HepG2 (cell line): ENCODE data around the gene MEIOB. TPM values are rescaled to one million over a fixed set of nuclear protein-coding genes. Genes with fewer than 3 reads are reported as not detected.
A peak's percentile ranks its signal among the peaks of the same experiment; 100 is the strongest.

Experiments
- ASH2L ChIP-seq: fragments of 300-600, 200-600 bp; sonication (generic); IDR thresholded peaks from 2 replicates; pipeline ENCODE4 v1.7.0; 2017; ENCODE audit warnings: low read depth, mild to moderate bottlenecking, moderate library complexity, mixed read lengths, low read length; ENCODE audit not compliant: insufficient read length
- CREM ChIP-seq, 2 experiments: sonication (generic) in 1 of 2; formaldehyde crosslinking in 1 of 2; IDR thresholded peaks; 2 replicates each; pipeline versions ENCODE4 v1.4.0 to v1.6.1; 2016 to 2020; ENCODE audit warnings: antibody characterized with exemption in 1 of 2, mild to moderate bottlenecking in 1 of 2, missing genetic modification reagents in 1 of 2
- IKZF4 ChIP-seq: sonication (generic); formaldehyde crosslinking; IDR thresholded peaks from 2 replicates; pipeline ENCODE4 v1.5.1; 2020; ENCODE audit warnings: borderline replicate concordance, mild to moderate bottlenecking, low read depth, missing genetic modification reagents; ENCODE audit errors: not compliant biosample characterization
- NFIC ChIP-seq: IDR thresholded peaks from 2 replicates; pipeline ENCODE4 v1.6.1; 2012; ENCODE audit warnings: mild to moderate bottlenecking, low read length, inconsistent platforms
- NR1H2 ChIP-seq: sonication (generic); formaldehyde crosslinking; IDR thresholded peaks from 2 replicates; pipeline ENCODE4 v1.8.1; 2022; ENCODE audit warnings: low read depth, missing genetic modification reagents, borderline replicate concordance
- NR2F6 ChIP-seq, 2 experiments: IDR thresholded peaks; 2 replicates each; pipeline ENCODE4 v1.6.1; 2016; ENCODE audit warnings: antibody characterized with exemption in 1 of 2, mild to moderate bottlenecking in 1 of 2
- RARG ChIP-seq: sonication (generic); formaldehyde crosslinking; IDR thresholded peaks from 2 replicates; pipeline ENCODE4 v1.4.0; 2020; ENCODE audit warnings: low read depth, mild to moderate bottlenecking, missing genetic modification reagents
- RXRB ChIP-seq: IDR thresholded peaks from 2 replicates; pipeline ENCODE4 v1.6.1; 2016; ENCODE audit warnings: borderline replicate concordance, missing genetic modification reagents, missing compliant biosample characterization
- ZNF329 ChIP-seq: sonication (generic); formaldehyde crosslinking; IDR thresholded peaks from 2 replicates; pipeline ENCODE4 v1.9.0; 2021; ENCODE audit warnings: low read depth, mild to moderate bottlenecking, missing genetic modification reagents
- ZNF333 ChIP-seq: sonication (generic); formaldehyde crosslinking; IDR thresholded peaks from 2 replicates; pipeline ENCODE4 v1.4.0; 2020; ENCODE audit warnings: mild to moderate bottlenecking, missing genetic modification reagents, borderline replicate concordance
- ZNF589 ChIP-seq: sonication (generic); formaldehyde crosslinking; conservative IDR thresholded peaks from 2 replicates; pipeline ENCODE4 v1.8.0; 2022; ENCODE audit warnings: mild to moderate bottlenecking, moderate library complexity, missing genetic modification reagents
- ZNF605 ChIP-seq: sonication (generic); formaldehyde crosslinking; IDR thresholded peaks from 2 replicates; pipeline ENCODE4 v1.8.0; 2022; ENCODE audit warnings: mild to moderate bottlenecking, missing genetic modification reagents
- ZNF607 ChIP-seq: sonication (generic); formaldehyde crosslinking; IDR thresholded peaks from 2 replicates; pipeline ENCODE4 v1.5.1; 2020; ENCODE audit warnings: missing genetic modification reagents, mild to moderate bottlenecking, borderline replicate concordance
- ZNF768 ChIP-seq: sonication (generic); formaldehyde crosslinking; IDR thresholded peaks from 2 replicates; pipeline ENCODE4 v1.4.0; 2020; ENCODE audit warnings: missing genetic modification reagents
- polyA plus RNA-seq, 8 experiments: library from polyadenylated mRNA; depleted of rRNA in 3 of 8; stranded (reverse) in 7 of 8; unstranded in 1 of 8; fragments of >200 nt; fragmentation: Illumina TruSeq in 4 of 8; extraction: Trizol in 4 of 8; gene quantifications; 2 replicates each; pipeline versions ENCODE4 v1.2.1 to v1.2.3, GENCODE V29; 2011 to 2016; ENCODE audit warnings: low read depth in 4 of 8, missing spikeins in 1 of 8, mixed read lengths in 1 of 8; ENCODE audit not compliant: insufficient read depth in 1 of 8
- total RNA-seq, 5 experiments: library from RNA; depleted of rRNA; stranded (reverse); fragments of >200 nt; fragmentation: Illumina TruSeq; extraction: Trizol; gene quantifications; 2 replicates each; pipeline ENCODE4 v1.2.3, GENCODE V29; 2016; ENCODE audit warnings: low read depth in 1 of 5
- TF ChIP-seq, protein P1 (sequence below): sonication (generic); formaldehyde crosslinking; IDR thresholded peaks from 2 replicates; pipeline ENCODE4 v1.8.1; 2023; ENCODE audit warnings: missing genetic modification reagents, inconsistent platforms, borderline replicate concordance
- TF ChIP-seq, protein P2 (sequence below): sonication (generic); formaldehyde crosslinking; IDR thresholded peaks from 2 replicates; pipeline ENCODE4 v1.4.0; 2020; ENCODE audit warnings: missing genetic modification reagents; ENCODE audit errors: not compliant biosample characterization
- TF ChIP-seq, protein P3 (sequence below): sonication (generic); formaldehyde crosslinking; conservative IDR thresholded peaks from 2 replicates; pipeline ENCODE4 v1.4.0; 2020; ENCODE audit warnings: missing genetic modification reagents
- TF ChIP-seq, protein P4 (sequence below): sonication (generic); formaldehyde crosslinking; IDR thresholded peaks from 2 replicates; pipeline ENCODE4 v1.5.0; 2020; ENCODE audit warnings: missing genetic modification reagents, mild to moderate bottlenecking, borderline replicate concordance
- TF ChIP-seq, protein P5 (sequence below): sonication (generic); formaldehyde crosslinking; IDR thresholded peaks from 2 replicates; pipeline ENCODE4 v1.4.0; 2020; ENCODE audit warnings: mild to moderate bottlenecking, missing genetic modification reagents, borderline replicate concordance

MEIOB gene
- total and polyA plus RNA-seq, 2 of the 13 experiments (the other 11 are each of a cell fraction or from before 2014, with no cell fraction given): 0.17 TPM; not detected in 1

GRCh38 chr16:1826691-1827573, 45.0 kb downstream of the MEIOB start, which contains the start of the genes FAHD1 and HAGH (continued):
- TF ChIP-seq, protein P1, sequence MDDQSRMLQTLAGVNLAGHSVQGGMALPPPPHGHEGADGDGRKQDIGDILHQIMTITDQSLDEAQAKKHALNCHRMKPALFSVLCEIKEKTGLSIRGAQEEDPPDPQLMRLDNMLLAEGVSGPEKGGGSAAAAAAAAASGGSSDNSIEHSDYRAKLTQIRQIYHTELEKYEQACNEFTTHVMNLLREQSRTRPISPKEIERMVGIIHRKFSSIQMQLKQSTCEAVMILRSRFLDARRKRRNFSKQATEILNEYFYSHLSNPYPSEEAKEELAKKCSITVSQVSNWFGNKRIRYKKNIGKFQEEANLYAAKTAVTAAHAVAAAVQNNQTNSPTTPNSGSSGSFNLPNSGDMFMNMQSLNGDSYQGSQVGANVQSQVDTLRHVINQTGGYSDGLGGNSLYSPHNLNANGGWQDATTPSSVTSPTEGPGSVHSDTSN (CRISPR knock-in tag): 0 out of 2 replicates have a peak, but pooled peaks have one; percentile 68
- TF ChIP-seq NFIC (peak; percentile 44; the same call in 1 of the 2 replicates), ZNF607 (CRISPR knock-in tag) (peak; percentile 84), ZNF329 (peak; percentile 89), ASH2L (peak; percentile 91), NR1H2 (CRISPR knock-in tag) (no peak), RXRB (CRISPR knock-in tag) (peak; percentile 63), ZNF589 (CRISPR knock-in tag) (peak; percentile 76; the same call in 1 of the 2 replicates), ZNF333 (CRISPR knock-in tag) (peak; percentile 25; the same call in 1 of the 2 replicates), NR2F6 (IDR thresholded peaks at IDR 0.05) (no peak), NR2F6 (CRISPR knock-in tag; IDR thresholded peaks at IDR 0.05) (peak; percentile 66; the same call in 1 of the 2 replicates), ZNF605 (CRISPR knock-in tag) (peak; percentile 90), RARG (CRISPR knock-in tag) (no peak), ZNF768 (peak; percentile 70; the same call in 1 of the 2 replicates), CREM (IDR thresholded peaks at IDR 0.05) (peak; percentile 43), CREM (CRISPR knock-in tag; IDR thresholded peaks at IDR 0.05) (no peak), IKZF4 (no peak)
- TF ChIP-seq, protein P2, sequence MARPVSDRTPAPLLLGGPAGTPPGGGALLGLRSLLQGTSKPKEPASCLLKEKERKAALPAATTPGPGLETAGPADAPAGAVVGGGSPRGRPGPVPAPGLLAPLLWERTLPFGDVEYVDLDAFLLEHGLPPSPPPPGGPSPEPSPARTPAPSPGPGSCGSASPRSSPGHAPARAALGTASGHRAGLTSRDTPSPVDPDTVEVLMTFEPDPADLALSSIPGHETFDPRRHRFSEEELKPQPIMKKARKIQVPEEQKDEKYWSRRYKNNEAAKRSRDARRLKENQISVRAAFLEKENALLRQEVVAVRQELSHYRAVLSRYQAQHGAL (CRISPR knock-in tag): peak; percentile 59
- TF ChIP-seq, protein P3, sequence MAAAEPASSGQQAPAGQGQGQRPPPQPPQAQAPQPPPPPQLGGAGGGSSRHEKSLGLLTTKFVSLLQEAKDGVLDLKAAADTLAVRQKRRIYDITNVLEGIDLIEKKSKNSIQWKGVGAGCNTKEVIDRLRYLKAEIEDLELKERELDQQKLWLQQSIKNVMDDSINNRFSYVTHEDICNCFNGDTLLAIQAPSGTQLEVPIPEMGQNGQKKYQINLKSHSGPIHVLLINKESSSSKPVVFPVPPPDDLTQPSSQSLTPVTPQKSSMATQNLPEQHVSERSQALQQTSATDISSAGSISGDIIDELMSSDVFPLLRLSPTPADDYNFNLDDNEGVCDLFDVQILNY (CRISPR knock-in tag): peak; percentile 58; the same call in 1 of the 2 replicates
- TF ChIP-seq, protein P4, sequence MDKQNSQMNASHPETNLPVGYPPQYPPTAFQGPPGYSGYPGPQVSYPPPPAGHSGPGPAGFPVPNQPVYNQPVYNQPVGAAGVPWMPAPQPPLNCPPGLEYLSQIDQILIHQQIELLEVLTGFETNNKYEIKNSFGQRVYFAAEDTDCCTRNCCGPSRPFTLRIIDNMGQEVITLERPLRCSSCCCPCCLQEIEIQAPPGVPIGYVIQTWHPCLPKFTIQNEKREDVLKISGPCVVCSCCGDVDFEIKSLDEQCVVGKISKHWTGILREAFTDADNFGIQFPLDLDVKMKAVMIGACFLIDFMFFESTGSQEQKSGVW: no peak
- TF ChIP-seq, protein P5, sequence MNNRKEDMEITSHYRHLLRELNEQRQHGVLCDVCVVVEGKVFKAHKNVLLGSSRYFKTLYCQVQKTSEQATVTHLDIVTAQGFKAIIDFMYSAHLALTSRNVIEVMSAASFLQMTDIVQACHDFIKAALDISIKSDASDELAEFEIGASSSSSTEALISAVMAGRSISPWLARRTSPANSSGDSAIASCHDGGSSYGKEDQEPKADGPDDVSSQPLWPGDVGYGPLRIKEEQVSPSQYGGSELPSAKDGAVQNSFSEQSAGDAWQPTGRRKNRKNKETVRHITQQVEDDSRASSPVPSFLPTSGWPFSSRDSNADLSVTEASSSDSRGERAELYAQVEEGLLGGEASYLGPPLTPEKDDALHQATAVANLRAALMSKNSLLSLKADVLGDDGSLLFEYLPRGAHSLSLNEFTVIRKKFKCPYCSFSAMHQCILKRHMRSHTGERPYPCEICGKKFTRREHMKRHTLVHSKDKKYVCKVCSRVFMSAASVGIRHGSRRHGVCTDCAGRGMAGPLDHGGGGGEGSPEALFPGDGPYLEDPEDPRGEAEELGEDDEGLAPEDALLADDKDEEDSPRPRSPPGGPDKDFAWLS: no peak
